NCI-H146 treated with DMSO at 0.1 percent for 48 hours (cell line): Measurements from ENCODE around the gene DIPK1B.

Experiments
- DNase-seq: peaks from one replicate; lab custom pipeline; 2025; ENCODE audit not compliant: unreplicated experiment; lab: John Stamatoyannopoulos, UW

The DIPK1B gene

GRCh38 chr9:136673088-136673974, 39.0 kb upstream of the DIPK1B start:
- no peak for DNase-seq

GRCh38 chr9:136673975-136674785, 38.2 kb upstream of the DIPK1B start:
- no peak for DNase-seq

GRCh38 chr9:136674786-136675349, 37.5 kb upstream of the DIPK1B start:
- no peak for DNase-seq

GRCh38 chr9:136675477-136676296, 36.7 kb upstream of the DIPK1B start:
- DNase-seq: no peak

GRCh38 chr9:136676297-136676794, 36.0 kb upstream of the DIPK1B start:
- DNase-seq: no peak

GRCh38 chr9:136676920-136677686, 35.3 kb upstream of the DIPK1B start:
- no peak for DNase-seq

- no peak for DNase-seq
These were observed 34.3 kb upstream of the DIPK1B start for GRCh38 chr9:136678034-136678433.

- no peak for DNase-seq
These were observed 33.7 kb upstream of the DIPK1B start for GRCh38 chr9:136678624-136679023.

- DNase-seq: no peak
These were observed 32.9 kb upstream of the DIPK1B start for GRCh38 chr9:136679431-136679941.

GRCh38 chr9:136681029-136681428, 31.3 kb upstream of the DIPK1B start:
- no peak for DNase-seq

GRCh38 chr9:136681945-136682699, 30.2 kb upstream of the DIPK1B start:
- DNase-seq: no peak

- DNase-seq: no peak
These were observed 29.7 kb upstream of the DIPK1B start for GRCh38 chr9:136682710-136683109.

GRCh38 chr9:136683173-136683745, 29.1 kb upstream of the DIPK1B start:
- no peak for DNase-seq

GRCh38 chr9:136683755-136684154, 28.6 kb upstream of the DIPK1B start:
- DNase-seq: no peak

- DNase-seq: no peak
These were observed 28.0 kb upstream of the DIPK1B start for GRCh38 chr9:136684339-136684738.

GRCh38 chr9:136684799-136685198, 27.6 kb upstream of the DIPK1B start:
- no peak for DNase-seq

GRCh38 chr9:136685216-136685615, 27.2 kb upstream of the DIPK1B start:
- DNase-seq: no peak

- DNase-seq: no peak
These were observed 26.4 kb upstream of the DIPK1B start for GRCh38 chr9:136685790-136686533.
